PC-3 (cell line): Measurements from ENCODE around the gene PAPOLB. TPM values are rescaled to one million over a fixed set of nuclear protein-coding genes. Genes with fewer than 3 reads are reported as not detected.

ENCODE experiments used
- ATAC-seq: fragments of 200-7000 bp; cut with Tn5 transposase; 2 replicates; pipeline ENCODE4 v1.9.1; 2020; ENCODE audit warnings: mild to moderate bottlenecking, moderate library complexity
- BruUV-seq: library from RNA; stranded (reverse); fragments of 400-500 nt; replicated peaks from 2 replicates; lab custom pipeline; 2021; lab: Mats Ljungman, UMichigan
- CTCF ChIA-PET: fragments of 300-600 bp; sonication (Branson Sonifier 250); formaldehyde crosslinking; loops from one replicate; lab custom pipeline; 2022; ENCODE audit warnings: antibody characterized with exemption; lab: Charles Lee
- POLR2A ChIA-PET: fragments of 300-600 bp; sonication (Branson Sonifier 250); formaldehyde crosslinking; loops from one replicate; lab custom pipeline; 2022; ENCODE audit warnings: antibody characterized with exemption; ENCODE audit not compliant: unreplicated experiment; lab: Charles Lee
- DNase-seq: peaks from one replicate; pipeline ENCODE4 v3.0.0-alpha.2; 2015
- H2AFZ ChIP-seq: fragments of 300-600 bp; sonication (generic); 2 replicates; pipeline ENCODE4 v1.6.0; 2016; ENCODE audit warnings: antibody characterized with exemption, low read length
- H3F3A ChIP-seq: fragments of 300-600 bp; sonication (generic); one replicate; pipeline ENCODE4 v1.6.0; 2017; ENCODE audit warnings: antibody characterized with exemption, low read length, control low read depth, mild to moderate bottlenecking; ENCODE audit not compliant: unreplicated experiment
- H3K27ac ChIP-seq: fragments of 300-600 bp; sonication (generic); 2 replicates; pipeline ENCODE4 v1.5.1; 2016; ENCODE audit warnings: mild to moderate bottlenecking, low read length
- H3K27me3 ChIP-seq: fragments of 300-600 bp; sonication (generic); 2 replicates; pipeline ENCODE4 v1.6.1; 2016; ENCODE audit warnings: low read length, mixed read lengths
- H3K36me3 ChIP-seq: fragments of 300-600 bp; sonication (generic); 2 replicates; pipeline ENCODE4 v1.6.1; 2016; ENCODE audit warnings: low read depth, mixed run types, low read length, mixed read lengths
- H3K4me1 ChIP-seq: fragments of 300-600 bp; sonication (generic); 2 replicates; pipeline ENCODE4 v1.5.1; 2016; ENCODE audit warnings: low read length; ENCODE audit not compliant: insufficient read depth
- H3K4me2 ChIP-seq: fragments of 300-600 bp; sonication (generic); 2 replicates; pipeline ENCODE4 v1.6.0; 2016; ENCODE audit warnings: low read length
- H3K4me3 ChIP-seq: fragments of 300-600 bp; sonication (generic); 2 replicates; pipeline ENCODE4 v1.5.1; 2016; ENCODE audit warnings: mild to moderate bottlenecking, low read length, mixed read lengths
- H3K79me2 ChIP-seq: fragments of 300-600 bp; sonication (generic); 2 replicates; pipeline ENCODE4 v1.6.1; 2017; ENCODE audit warnings: low read length, mixed read lengths
- H3K9ac ChIP-seq: fragments of 300-600 bp; sonication (generic); 2 replicates; pipeline ENCODE4 v1.6.0; 2016; ENCODE audit warnings: mild to moderate bottlenecking, low read length
- H3K9me2 ChIP-seq: fragments of 300-600 bp; sonication (generic); replicated peaks from 2 replicates; pipeline ENCODE4 v1.6.1; 2016; ENCODE audit warnings: mixed run types, low read length, mixed read lengths
- H3K9me3 ChIP-seq: fragments of 300-600 bp; sonication (generic); 2 replicates; pipeline ENCODE4 v1.6.1; 2016; ENCODE audit warnings: low read length, mixed read lengths
- H4K20me1 ChIP-seq: fragments of 300-600 bp; sonication (generic); 2 replicates; pipeline ENCODE4 v1.6.1; 2016; ENCODE audit warnings: low read length, mixed read lengths
- CTCF ChIP-seq: fragments of 300-600 bp; sonication (generic); conservative IDR thresholded peaks from 2 replicates; pipeline ENCODE4 v1.5.1; 2017; ENCODE audit warnings: antibody characterized with exemption, low read depth, mild to moderate bottlenecking, low read length
- EZH2 ChIP-seq: fragments of 300-600 bp; sonication (generic); IDR thresholded peaks from one replicate; pipeline ENCODE4 v1.6.1; 2017; ENCODE audit warnings: antibody characterized with exemption, mild to moderate bottlenecking, low read length; ENCODE audit not compliant: unreplicated experiment
- EZH2phosphoT487 ChIP-seq: fragments of 300-600 bp; sonication (generic); IDR thresholded peaks from 2 replicates; pipeline ENCODE4 v1.6.1; 2018; ENCODE audit warnings: mild to moderate bottlenecking, antibody characterized with exemption, low read length, borderline replicate concordance
- intact Hi-C: fragments of 100-400 bp; cut with micrococcal nuclease; formaldehyde crosslinking; loops from 2 replicates; pipeline ENCODE4 v1.9.0; 2023
- total RNA-seq: library from RNA; depleted of rRNA; stranded (reverse); fragments of >200 nt; gene quantifications from 2 replicates; pipeline ENCODE4 v1.2.3, GENCODE V29; 2014

PAPOLB gene
- total RNA-seq, 1 experiment from 2014 or later: 0.29 TPM

GRCh38 chr7:4825081-4825480 is 36.7 kb downstream of the PAPOLB start:
- Histone ChIP-seq H3K4me2 (no peak overlapping the region), H4K20me1 (no peaks in the 10 kb centered on the region), H3K27me3 (no peaks in the 10 kb centered on the region), H3K9ac (no peak overlapping the region), H3K79me2 (no peaks in the 10 kb centered on the region), H3K9me2 (no peaks in the 10 kb centered on the region), H2AFZ (no peak overlapping the region), H3K4me3 (no peak overlapping the region), H3K4me1 (no peaks in the 10 kb centered on the region), H3K27ac (no peak overlapping the region), H3K9me3 (no peaks in the 10 kb centered on the region), H3F3A (no peaks in the 10 kb centered on the region), H3K36me3 (no peaks in the 10 kb centered on the region)
- DNase-seq (no peak), ATAC-seq (no peak)
- POLR2A ChIA-PET: no interaction called here
- intact Hi-C loops: no loop called here
- CTCF ChIA-PET: no interaction called here
- TF ChIP-seq CTCF: no peak
- TF ChIP-seq EZH2: no peak
- no peak for TF ChIP-seq EZH2phosphoT487
- BruUV-seq: no TSS peak

GRCh38 chr7:4824120-4824775 is 37.6 kb downstream of the PAPOLB start:
- Histone ChIP-seq H3K9me2 (no peaks in the 10 kb centered on the region), H3F3A (no peaks in the 10 kb centered on the region), H3K4me2 (no peak overlapping the region), H3K9me3 (no peaks in the 10 kb centered on the region), H3K9ac (no peak overlapping the region), H4K20me1 (no peaks in the 10 kb centered on the region), H3K27ac (no peak overlapping the region), H2AFZ (no peak overlapping the region), H3K4me3 (no peak overlapping the region), H3K36me3 (no peaks in the 10 kb centered on the region), H3K27me3 (no peaks in the 10 kb centered on the region), H3K79me2 (no peaks in the 10 kb centered on the region), H3K4me1 (no peaks in the 10 kb centered on the region)
- ChIA-PET CTCF (no interaction called here), POLR2A (interaction anchor here (0.7 kb wide), 1 partner anchor 28 kb away, joined by 3 read pairs; no protein-coding TSS in a partner anchor)
- no TSS peak for BruUV-seq
- ATAC-seq (no peak), DNase-seq (no peak)
- intact Hi-C loops: no loop called here
- no peak for TF ChIP-seq EZH2phosphoT487
- TF ChIP-seq CTCF: no peak
- TF ChIP-seq EZH2: no peak

GRCh38 chr7:4823441-4824119 is 38.2 kb downstream of the PAPOLB start:
- Histone ChIP-seq H3K79me2 (no peaks in the 10 kb centered on the region), H3K9ac (no peak overlapping the region), H3K27ac (no peak overlapping the region), H3K4me3 (no peak overlapping the region), H4K20me1 (no peaks in the 10 kb centered on the region), H3F3A (no peaks in the 10 kb centered on the region), H3K27me3 (no peaks in the 10 kb centered on the region), H3K36me3 (no peaks in the 10 kb centered on the region), H3K4me2 (no peak overlapping the region), H3K4me1 (no peaks in the 10 kb centered on the region), H3K9me2 (no peaks in the 10 kb centered on the region), H3K9me3 (no peaks in the 10 kb centered on the region), H2AFZ (no peak overlapping the region)
- DNase-seq (no peak), ATAC-seq (no peak)
- POLR2A ChIA-PET: interaction anchor here (0.7 kb wide), 1 partner anchor 27 kb away, joined by 3 read pairs; no protein-coding TSS in a partner anchor
- BruUV-seq: no TSS peak
- intact Hi-C loops: no loop called here
- CTCF ChIA-PET: no interaction called here
- TF ChIP-seq EZH2 (no peak), EZH2phosphoT487 (no peak), CTCF (no peak)
